ENCODE measurements around the gene USP43. TPM values are rescaled to one million over a fixed set of nuclear protein-coding genes. Genes with fewer than 3 reads are reported as not detected.

The USP43 gene
- total RNA-seq, 1 donor from 2014 or later, result 11.2 TPM

- no peak for DNase-seq (ENCODE audit: low read depth)
- H3K36me3 ChIP-seq (ENCODE audit: control insufficient read depth, insufficient read depth, low read length), result no peaks in the 10 kb centered on the region
- peaks cover 9% of the 10 kb centered on the region for H3K27me3 ChIP-seq (ENCODE audit: control insufficient read depth, insufficient read depth, low read length)
- no peak for TF ChIP-seq CTCF (IDR thresholded peaks at IDR 0.05; ENCODE audit: insufficient read depth, low read length, poor library complexity, severe bottlenecking)
- no peak overlapping the region for H3K4me3 ChIP-seq (ENCODE audit: low read depth, low read length)
Observed at GRCh38 chr17:9767432-9767991, 122.2 kb downstream of the USP43 start.

GRCh38 chr17:9768381-9768934 is 123.1 kb downstream of the USP43 start:
- no peak for DNase-seq (ENCODE audit: low read depth)
- no peaks in the 10 kb centered on the region for H3K36me3 ChIP-seq (ENCODE audit: control insufficient read depth, insufficient read depth, low read length)
- peak; percentile 34 for TF ChIP-seq CTCF (IDR thresholded peaks at IDR 0.05; ENCODE audit: insufficient read depth, low read length, poor library complexity, severe bottlenecking)
- peaks cover 9% of the 10 kb centered on the region for H3K27me3 ChIP-seq (ENCODE audit: control insufficient read depth, insufficient read depth, low read length)
- no peak overlapping the region for H3K4me3 ChIP-seq (ENCODE audit: low read depth, low read length)

GRCh38 chr17:9769036-9769695 is 123.8 kb downstream of the USP43 start:
- Histone ChIP-seq H3K27me3 (ENCODE audit: control insufficient read depth, insufficient read depth, low read length) (peaks cover 9% of the 10 kb centered on the region), H3K36me3 (ENCODE audit: control insufficient read depth, insufficient read depth, low read length) (no peaks in the 10 kb centered on the region), H3K4me3 (ENCODE audit: low read depth, low read length) (no peak overlapping the region)
- TF ChIP-seq CTCF (IDR thresholded peaks at IDR 0.05; ENCODE audit: insufficient read depth, low read length, poor library complexity, severe bottlenecking), result no peak
- no peak for DNase-seq (ENCODE audit: low read depth)

GRCh38 chr17:9771465-9771864 is 126.1 kb downstream of the USP43 start:
- DNase-seq (ENCODE audit: low read depth), result no peak
- Histone ChIP-seq H3K36me3 (ENCODE audit: control insufficient read depth, insufficient read depth, low read length) (no peaks in the 10 kb centered on the region), H3K4me3 (ENCODE audit: low read depth, low read length) (no peak overlapping the region), H3K27me3 (ENCODE audit: control insufficient read depth, insufficient read depth, low read length) (peaks cover 4% of the 10 kb centered on the region)
- TF ChIP-seq CTCF (IDR thresholded peaks at IDR 0.05; ENCODE audit: insufficient read depth, low read length, poor library complexity, severe bottlenecking), result no peak

GRCh38 chr17:9772658-9773057 is 127.3 kb downstream of the USP43 start:
- H3K4me3 ChIP-seq (ENCODE audit: low read depth, low read length), result no peak overlapping the region
- peaks cover under 1% of the 10 kb centered on the region for H3K27me3 ChIP-seq (ENCODE audit: control insufficient read depth, insufficient read depth, low read length)
- H3K36me3 ChIP-seq (ENCODE audit: control insufficient read depth, insufficient read depth, low read length), result no peaks in the 10 kb centered on the region
- TF ChIP-seq CTCF (IDR thresholded peaks at IDR 0.05; ENCODE audit: insufficient read depth, low read length, poor library complexity, severe bottlenecking), result no peak
- DNase-seq (ENCODE audit: low read depth), result no peak

Measured in kidney epithelial cell (primary cell).